GM12892 (cell line): Measurements from ENCODE around the gene CHPT1.

Source experiments
- POLR2A ChIP-seq: IDR thresholded peaks from 2 replicates; pipeline ENCODE4 v1.6.1; 2011; ENCODE audit warnings: low read depth, low read length, control low read depth
- POLR2AphosphoS5 ChIP-seq: IDR thresholded peaks from 2 replicates; pipeline ENCODE4 v1.6.1; 2011; ENCODE audit warnings: low read depth, low read length, control low read depth

DNA sequence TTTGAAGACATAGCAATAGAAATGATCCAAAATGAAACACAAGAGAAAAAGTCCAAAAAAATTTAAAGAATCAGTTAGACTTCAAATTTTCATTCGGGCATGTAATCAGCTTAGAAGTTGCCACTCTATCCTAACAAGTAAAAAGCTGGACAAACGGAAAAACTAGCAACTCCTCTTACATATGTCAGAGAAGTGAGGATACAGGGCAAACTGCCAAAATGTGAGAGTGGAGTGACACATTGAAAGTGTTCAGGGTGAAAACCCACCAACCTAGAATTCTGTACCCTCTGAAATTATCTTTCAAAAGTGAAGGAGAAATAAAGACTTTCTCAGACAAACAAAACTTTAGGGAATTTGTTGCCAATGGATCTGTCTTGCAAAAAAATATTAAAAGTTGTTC is 42.0 kb upstream of the CHPT1 start:
- TF ChIP-seq POLR2AphosphoS5 (no peak), POLR2A (no peak)
